Brain microvascular endothelial cell (primary cell): Measurements from ENCODE around the gene TRAF1.

ENCODE experiments used
- DNase-seq: peaks from one replicate; pipeline ENCODE4 v3.0.0-alpha.2; 2020
- H3K27ac ChIP-seq: fragments of 250-450 bp; sonication (Bioruptor Pico); 2 replicates; pipeline ENCODE4 v1.5.1; 2020; ENCODE audit warnings: mild to moderate bottlenecking, moderate library complexity
- H3K27me3 ChIP-seq: fragments of 250-450 bp; sonication (Bioruptor Pico); replicated peaks from 2 replicates; pipeline ENCODE4 v1.5.1; 2020; ENCODE audit warnings: mild to moderate bottlenecking
- H3K36me3 ChIP-seq: fragments of 250-450 bp; sonication (Bioruptor Pico); replicated peaks from 2 replicates; pipeline ENCODE4 v1.5.1; 2020; ENCODE audit warnings: mild to moderate bottlenecking
- H3K4me3 ChIP-seq: 2 replicates; pipeline ENCODE4 v1.5.1; 2011; ENCODE audit warnings: low read depth, mild to moderate bottlenecking, control low read depth, low read length, moderate library complexity
- CTCF ChIP-seq: IDR thresholded peaks from 2 replicates; pipeline ENCODE4 v1.5.1; 2011; ENCODE audit warnings: low read depth, mild to moderate bottlenecking, moderate library complexity, low read length, control low read depth, inconsistent platforms; ENCODE audit errors: missing control alignments
- in situ Hi-C: cut with HindIII; loops from 2 replicates; pipeline ENCODE4 v1.10.0; 2017; ENCODE audit warnings: low sequenced_read_pairs, low pct_ligation_motif_present

TRAF1 gene

GRCh38 chr9:120966013-120966369, 39.4 kb upstream of the TRAF1 start:
- H3K27me3 ChIP-seq: no peaks in the 10 kb centered on the region
- H3K27ac ChIP-seq: no peak overlapping the region
- TF ChIP-seq CTCF: no peak
- in situ Hi-C loops: no loop called here
- H3K36me3 ChIP-seq: no peaks in the 10 kb centered on the region
- no peak overlapping the region for H3K4me3 ChIP-seq
- no peak for DNase-seq

- Histone ChIP-seq H3K27me3 (no peaks in the 10 kb centered on the region), H3K4me3 (no peak overlapping the region), H3K27ac (no peak overlapping the region), H3K36me3 (no peaks in the 10 kb centered on the region)
- DNase-seq: no peak
- in situ Hi-C loops: no loop called here
- TF ChIP-seq CTCF: no peak
Measured at GRCh38 chr9:120965344-120966012, 38.9 kb upstream of the TRAF1 start.

GRCh38 chr9:120961936-120962335, 35.3 kb upstream of the TRAF1 start:
- no peak for TF ChIP-seq CTCF
- H3K27ac ChIP-seq: no peak overlapping the region
- H3K27me3 ChIP-seq: no peaks in the 10 kb centered on the region
- H3K4me3 ChIP-seq: no peak overlapping the region
- DNase-seq: no peak
- no peaks in the 10 kb centered on the region for H3K36me3 ChIP-seq
- in situ Hi-C loops: no loop called here

GRCh38 chr9:120960001-120960400, 33.4 kb upstream of the TRAF1 start:
- H3K36me3 ChIP-seq: no peaks in the 10 kb centered on the region
- TF ChIP-seq CTCF: no peak
- DNase-seq: no peak
- no peak overlapping the region for H3K4me3 ChIP-seq
- H3K27me3 ChIP-seq: no peaks in the 10 kb centered on the region
- no peak overlapping the region for H3K27ac ChIP-seq
- in situ Hi-C loops: no loop called here

- in situ Hi-C loops: no loop called here
- TF ChIP-seq CTCF: no peak
Measured at GRCh38 chr9:120956862-120957261, 30.3 kb upstream of the TRAF1 start.

More at GRCh38 chr9:120956862-120957261, 30.3 kb upstream of the TRAF1 start:
- H3K36me3 ChIP-seq: no peaks in the 10 kb centered on the region
- DNase-seq: no peak
- H3K4me3 ChIP-seq: no peak overlapping the region
- H3K27me3 ChIP-seq: no peaks in the 10 kb centered on the region
- no peak overlapping the region for H3K27ac ChIP-seq
